Keratinocyte (primary cell): ENCODE results near the gene PNMA6E.

Source experiments
- EZH2 ChIP-seq: IDR thresholded peaks from one replicate; pipeline ENCODE4 v1.6.1; 2012; ENCODE audit warnings: inconsistent platforms, mild to moderate bottlenecking, low read length, moderate library complexity
- TF ChIP-seq, protein P1 (sequence below), 3 experiments: IDR thresholded peaks in 1 of 3; conservative IDR thresholded peaks in 1 of 3; optimal IDR thresholded peaks in 1 of 3; 2 replicates in 2 of 3; 3 replicates in 1 of 3; pipeline versions ENCODE3 to v1.5.1; 2011; ENCODE audit warnings: low read length in 3 of 3, mild to moderate bottlenecking in 3 of 3, moderate library complexity in 2 of 3, control low read depth in 1 of 3, inconsistent platforms in 1 of 3; ENCODE audit not compliant: insufficient read depth in 2 of 3; ENCODE audit errors: extremely low read depth in 1 of 3

DNA sequence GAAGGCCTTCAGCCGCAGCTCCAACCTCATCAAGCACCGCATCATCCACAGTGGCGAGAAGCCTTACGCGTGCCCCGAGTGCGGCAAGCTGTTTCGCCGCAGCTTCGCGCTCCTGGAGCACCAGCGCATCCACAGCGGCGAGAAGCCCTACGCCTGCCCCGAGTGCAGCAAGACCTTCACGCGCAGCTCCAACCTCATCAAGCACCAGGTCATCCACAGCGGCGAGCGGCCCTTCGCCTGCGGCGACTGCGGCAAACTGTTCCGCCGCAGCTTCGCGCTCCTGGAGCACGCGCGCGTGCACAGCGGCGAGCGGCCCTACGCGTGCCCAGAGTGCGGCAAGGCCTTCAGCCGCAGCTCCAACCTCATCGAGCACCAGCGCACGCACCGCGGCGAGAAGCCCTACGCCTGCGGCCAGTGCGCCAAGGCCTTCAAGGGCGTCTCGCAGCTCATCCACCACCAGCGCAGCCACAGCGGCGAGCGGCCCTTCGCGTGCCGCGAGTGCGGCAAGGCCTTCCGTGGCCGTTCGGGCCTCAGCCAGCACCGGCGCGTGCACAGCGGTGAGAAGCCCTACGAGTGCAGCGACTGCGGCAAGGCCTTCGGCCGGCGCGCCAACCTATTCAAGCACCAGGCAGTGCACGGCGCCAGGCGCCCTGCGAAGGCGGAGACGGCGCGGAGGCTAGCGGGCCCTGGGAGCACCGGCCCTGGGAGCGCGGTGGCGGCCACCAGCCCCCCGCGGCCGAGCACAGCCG, 19.9 kb upstream of the PNMA6E start:
- TF ChIP-seq, protein P1, sequence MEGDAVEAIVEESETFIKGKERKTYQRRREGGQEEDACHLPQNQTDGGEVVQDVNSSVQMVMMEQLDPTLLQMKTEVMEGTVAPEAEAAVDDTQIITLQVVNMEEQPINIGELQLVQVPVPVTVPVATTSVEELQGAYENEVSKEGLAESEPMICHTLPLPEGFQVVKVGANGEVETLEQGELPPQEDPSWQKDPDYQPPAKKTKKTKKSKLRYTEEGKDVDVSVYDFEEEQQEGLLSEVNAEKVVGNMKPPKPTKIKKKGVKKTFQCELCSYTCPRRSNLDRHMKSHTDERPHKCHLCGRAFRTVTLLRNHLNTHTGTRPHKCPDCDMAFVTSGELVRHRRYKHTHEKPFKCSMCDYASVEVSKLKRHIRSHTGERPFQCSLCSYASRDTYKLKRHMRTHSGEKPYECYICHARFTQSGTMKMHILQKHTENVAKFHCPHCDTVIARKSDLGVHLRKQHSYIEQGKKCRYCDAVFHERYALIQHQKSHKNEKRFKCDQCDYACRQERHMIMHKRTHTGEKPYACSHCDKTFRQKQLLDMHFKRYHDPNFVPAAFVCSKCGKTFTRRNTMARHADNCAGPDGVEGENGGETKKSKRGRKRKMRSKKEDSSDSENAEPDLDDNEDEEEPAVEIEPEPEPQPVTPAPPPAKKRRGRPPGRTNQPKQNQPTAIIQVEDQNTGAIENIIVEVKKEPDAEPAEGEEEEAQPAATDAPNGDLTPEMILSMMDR (optimal IDR thresholded peaks at IDR 0.05 in 1 of 3, IDR thresholded peaks at IDR 0.05 in 1 of 3, conservative IDR thresholded peaks at IDR 0.05 in 1 of 3; ENCODE audit: extremely low read depth in 1 of 3, insufficient read depth in 2 of 3, low read length in 3 of 3): no peak
- TF ChIP-seq EZH2: no peak
